A549 (cell line): ENCODE measurements around the gene PERCC1.

Experiments used
- HOXA7 ChIP-seq: fragments of 250-450 bp; sonication (Bioruptor Pico); IDR thresholded peaks from 2 replicates; pipeline ENCODE4 v1.5.0; 2020; ENCODE audit warnings: mild to moderate bottlenecking, moderate library complexity
- MAX ChIP-seq: IDR thresholded peaks from 2 replicates; pipeline ENCODE4 v1.6.1; 2012

GRCh38 chr16:1420111-1420539, 10.8 kb upstream of the PERCC1 start:
- TF ChIP-seq MAX: no peak
- no peak for TF ChIP-seq HOXA7 (CRISPR knock-in tag)
